ENCODE measurements around the gene TMC1. TPM values are rescaled to one million over a fixed set of nuclear protein-coding genes. Genes with fewer than 3 reads are reported as not detected.

TMC1 gene
- total RNA-seq, 4 donors from 2014 or later: under 0.01 to 0.95 (median 0.90) TPM; not detected in 1

- Histone ChIP-seq H3K27ac (no peak overlapping the region), H3K9me3 (no peaks in the 10 kb centered on the region), H3K4me1 (no peaks in the 10 kb centered on the region), H3K27me3 (no peaks in the 10 kb centered on the region), H3K4me3 (no peak overlapping the region), H3K36me3 (no peaks in the 10 kb centered on the region)
- intact Hi-C loops (cut with DNase I; ENCODE audit: low total_unique reads): no loop called here
- no peak for DNase-seq
- TF ChIP-seq POLR2A (IDR thresholded peaks at IDR 0.05) (no peak), CTCF (IDR thresholded peaks at IDR 0.05) (no peak)
These were observed 342.9 kb downstream of the TMC1 start for GRCh38 chr9:72864327-72864726.

GRCh38 chr9:72871685-72872084 lies 350.3 kb downstream of the TMC1 start:
- H3K4me1 ChIP-seq: peaks cover 0 to 5% of the 10 kb centered on the region in 2 donors
- TF ChIP-seq POLR2A (IDR thresholded peaks at IDR 0.05) (no peak), CTCF (IDR thresholded peaks at IDR 0.05) (peak in 2 of 4 experiments; percentile 34 to 51)
- no peaks in the 10 kb centered on the region for H3K9me3 ChIP-seq
- no peaks in the 10 kb centered on the region for H3K36me3 ChIP-seq
- H3K27ac ChIP-seq: no peak overlapping the region
- DNase-seq: no peak
- no peaks in the 10 kb centered on the region for H3K27me3 ChIP-seq
- intact Hi-C loops (cut with DNase I; ENCODE audit: low total_unique reads): no loop called here
- H3K4me3 ChIP-seq: no peak overlapping the region

DNA sequence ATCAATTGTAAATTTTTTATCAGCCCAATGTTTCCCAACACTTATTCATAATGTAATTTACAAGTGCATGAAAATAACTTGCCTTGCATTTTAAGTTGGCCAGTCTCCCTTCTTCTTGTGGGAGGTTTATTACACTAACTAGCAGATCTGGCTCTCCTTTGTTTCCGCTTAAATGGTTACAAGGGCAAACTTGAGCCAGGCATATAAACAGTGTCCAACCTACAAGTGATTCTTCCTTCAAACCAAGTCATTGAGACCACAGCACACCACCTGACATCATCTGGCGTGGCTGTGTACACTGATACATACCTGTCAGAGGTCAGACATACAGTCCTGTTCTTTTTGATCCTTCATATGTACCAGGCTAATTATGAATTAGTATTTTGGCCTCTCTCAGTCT lies 351.3 kb downstream of the TMC1 start:
- TF ChIP-seq POLR2A (IDR thresholded peaks at IDR 0.05) (no peak), CTCF (IDR thresholded peaks at IDR 0.05) (no peak)
- H3K9me3 ChIP-seq: no peaks in the 10 kb centered on the region
- no peak for DNase-seq
- H3K4me3 ChIP-seq: no peak overlapping the region
- H3K27ac ChIP-seq: peak overlapping the region in 1 of 2 donors; percentile 17
- no peaks in the 10 kb centered on the region for H3K27me3 ChIP-seq
- H3K36me3 ChIP-seq: no peaks in the 10 kb centered on the region
- intact Hi-C loops (cut with DNase I; ENCODE audit: low total_unique reads): no loop called here
- H3K4me1 ChIP-seq: peaks cover 0 to 5% of the 10 kb centered on the region in 2 donors

DNA sequence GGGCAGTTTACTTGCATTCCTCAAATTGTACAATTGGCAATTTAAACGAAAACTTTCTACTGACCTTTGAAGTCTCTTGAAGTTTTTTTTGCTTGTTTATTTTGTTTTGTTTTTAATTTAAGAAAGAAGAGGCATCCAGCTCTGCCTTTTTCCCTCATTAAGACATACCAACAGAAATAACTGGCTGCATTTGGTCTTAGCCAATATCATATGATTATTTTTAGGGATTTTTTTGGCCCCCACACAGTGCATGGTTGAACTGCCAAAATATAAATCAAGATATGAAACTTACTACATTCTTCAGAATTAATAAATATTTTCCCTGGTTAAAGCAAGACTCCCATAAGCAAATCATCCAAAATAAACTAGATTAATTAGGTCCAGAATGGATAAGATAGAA lies 352.0 kb downstream of the TMC1 start:
- DNase-seq: no peak
- Histone ChIP-seq H3K36me3 (no peaks in the 10 kb centered on the region), H3K27ac (peak overlapping the region; percentile 0 to 17), H3K4me1 (peaks cover 0 to 5% of the 10 kb centered on the region in 2 donors), H3K4me3 (no peak overlapping the region), H3K9me3 (no peaks in the 10 kb centered on the region), H3K27me3 (no peaks in the 10 kb centered on the region)
- intact Hi-C loops (cut with DNase I; ENCODE audit: low total_unique reads): no loop called here
- no peak for TF ChIP-seq POLR2A (IDR thresholded peaks at IDR 0.05)
- no peak for TF ChIP-seq CTCF (IDR thresholded peaks at IDR 0.05)

DNA sequence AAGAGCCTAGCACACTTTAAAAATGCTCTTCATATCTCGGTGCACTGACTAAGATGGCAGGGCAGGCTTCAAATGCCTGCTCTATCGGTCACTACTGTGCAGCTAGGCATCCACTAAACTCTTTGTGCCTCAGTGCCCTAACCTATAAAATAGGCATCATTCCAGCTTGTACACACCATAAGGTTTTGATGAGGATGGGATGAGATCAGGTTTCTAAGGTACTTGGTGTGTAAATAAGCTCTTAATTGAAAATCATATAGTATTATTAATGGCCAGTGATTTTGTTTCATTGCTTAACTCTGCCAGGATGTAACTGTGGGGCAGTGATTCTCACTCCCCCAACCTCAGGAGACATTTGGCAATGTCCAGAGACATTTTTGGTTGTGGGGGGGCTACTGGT lies 352.9 kb downstream of the TMC1 start:
- Histone ChIP-seq H3K9me3 (no peaks in the 10 kb centered on the region), H3K36me3 (no peaks in the 10 kb centered on the region), H3K27me3 (no peaks in the 10 kb centered on the region), H3K4me1 (peaks cover 0 to 5% of the 10 kb centered on the region in 2 donors), H3K27ac (peak overlapping the region in 1 of 2 donors; percentile 17), H3K4me3 (no peak overlapping the region)
- intact Hi-C loops (cut with DNase I; ENCODE audit: low total_unique reads): no loop called here
- no peak for DNase-seq
- TF ChIP-seq POLR2A (IDR thresholded peaks at IDR 0.05) (no peak), CTCF (IDR thresholded peaks at IDR 0.05) (no peak)
